DOHH2 (cell line): Measurements from ENCODE around the gene CUTA.

Experiments used
- CTCF ChIP-seq: fragments of 200-600 bp; sonication (generic); IDR thresholded peaks from one replicate; pipeline ENCODE4 v1.5.1; 2014; ENCODE audit warnings: antibody characterized with exemption, mild to moderate bottlenecking, low read depth, low read length; ENCODE audit not compliant: poor library complexity, severe bottlenecking
- EZH2phosphoT487 ChIP-seq: fragments of 200-600 bp; sonication (generic); IDR thresholded peaks from 2 replicates; pipeline ENCODE4 v1.6.1; 2017; ENCODE audit warnings: borderline replicate concordance, mild to moderate bottlenecking, antibody characterized with exemption, low read length, moderate library complexity, mixed read lengths

- TF ChIP-seq CTCF (no peak), EZH2phosphoT487 (no peak)
Measured at GRCh38 chr6:33413241-33414120, 4.4 kb downstream of the CUTA start.
